HepG2 (cell line): ENCODE results near the gene SLC9A8. TPM values are rescaled to one million over a fixed set of nuclear protein-coding genes. Genes with fewer than 3 reads are reported as not detected.

ENCODE experiments used
- ATF1 ChIP-seq: IDR thresholded peaks from 2 replicates; pipeline ENCODE4 v1.6.1; 2016; ENCODE audit warnings: mild to moderate bottlenecking, control low read depth
- ATF6 ChIP-seq: sonication (generic); formaldehyde crosslinking; conservative IDR thresholded peaks from 2 replicates; pipeline ENCODE4 v1.4.0; 2020; ENCODE audit warnings: missing genetic modification reagents
- FOXJ3 ChIP-seq: sonication (generic); formaldehyde crosslinking; IDR thresholded peaks from 2 replicates; pipeline ENCODE4 v1.4.0; 2020; ENCODE audit warnings: missing genetic modification reagents, mild to moderate bottlenecking, borderline replicate concordance
- GABPB1 ChIP-seq: IDR thresholded peaks from 2 replicates; pipeline ENCODE4 v1.6.1; 2016; ENCODE audit warnings: mild to moderate bottlenecking, missing genetic modification reagents, moderate library complexity, missing compliant biosample characterization
- PAXIP1 ChIP-seq: sonication (generic); formaldehyde crosslinking; conservative IDR thresholded peaks from 2 replicates; pipeline ENCODE4 v1.4.0; 2020; ENCODE audit warnings: mild to moderate bottlenecking, missing genetic modification reagents, moderate library complexity
- RFXAP ChIP-seq: sonication (generic); formaldehyde crosslinking; IDR thresholded peaks from 2 replicates; pipeline ENCODE4 v1.4.0; 2020; ENCODE audit warnings: missing genetic modification reagents, borderline replicate concordance
- SP2 ChIP-seq: sonication (generic); formaldehyde crosslinking; IDR thresholded peaks from 2 replicates; pipeline ENCODE4 v1.5.1; 2020; ENCODE audit warnings: mild to moderate bottlenecking, missing genetic modification reagents
- ZNF235 ChIP-seq: sonication (generic); formaldehyde crosslinking; IDR thresholded peaks from 2 replicates; pipeline ENCODE4 v1.8.1; 2023; ENCODE audit warnings: mild to moderate bottlenecking, missing genetic modification reagents, borderline replicate concordance
- ZNF572 ChIP-seq: sonication (generic); formaldehyde crosslinking; IDR thresholded peaks from 2 replicates; pipeline ENCODE4 v1.5.1; 2020; ENCODE audit warnings: mild to moderate bottlenecking, missing genetic modification reagents
- ZNF674 ChIP-seq: sonication (generic); formaldehyde crosslinking; IDR thresholded peaks from 2 replicates; pipeline ENCODE4 v1.5.0; 2020; ENCODE audit warnings: low read depth, mild to moderate bottlenecking, missing genetic modification reagents
- ZNF678 ChIP-seq: sonication (generic); formaldehyde crosslinking; IDR thresholded peaks from 2 replicates; pipeline ENCODE4 v1.4.0; 2020; ENCODE audit warnings: mild to moderate bottlenecking, missing genetic modification reagents
- ZNF772 ChIP-seq: sonication (generic); formaldehyde crosslinking; IDR thresholded peaks from 2 replicates; pipeline ENCODE4 v1.5.0; 2020; ENCODE audit warnings: mild to moderate bottlenecking, missing genetic modification reagents
- ZNF775 ChIP-seq: sonication (generic); formaldehyde crosslinking; IDR thresholded peaks from 2 replicates; pipeline ENCODE4 v1.4.0; 2020; ENCODE audit warnings: missing genetic modification reagents, mild to moderate bottlenecking, moderate library complexity, borderline replicate concordance
- ZSCAN21 ChIP-seq: sonication (generic); formaldehyde crosslinking; IDR thresholded peaks from 2 replicates; pipeline ENCODE4 v1.8.0; 2022; ENCODE audit warnings: mild to moderate bottlenecking, missing genetic modification reagents, moderate library complexity, borderline replicate concordance
- ZSCAN29 ChIP-seq: sonication (generic); formaldehyde crosslinking; conservative IDR thresholded peaks from 2 replicates; pipeline ENCODE4 v1.4.0; 2020; ENCODE audit warnings: mild to moderate bottlenecking, missing genetic modification reagents
- polyA plus RNA-seq, 8 experiments: library from polyadenylated mRNA; depleted of rRNA in 3 of 8; stranded (reverse) in 7 of 8; unstranded in 1 of 8; fragments of >200 nt; fragmentation: Illumina TruSeq in 4 of 8; extraction: Trizol in 4 of 8; gene quantifications; 2 replicates each; pipeline versions ENCODE4 v1.2.1 to v1.2.3, GENCODE V29; 2011 to 2016; ENCODE audit warnings: low read depth in 4 of 8, missing spikeins in 1 of 8, mixed read lengths in 1 of 8; ENCODE audit not compliant: insufficient read depth in 1 of 8
- total RNA-seq, 5 experiments: library from RNA; depleted of rRNA; stranded (reverse); fragments of >200 nt; fragmentation: Illumina TruSeq; extraction: Trizol; gene quantifications; 2 replicates each; pipeline ENCODE4 v1.2.3, GENCODE V29; 2016; ENCODE audit warnings: low read depth in 1 of 5
- TF ChIP-seq, protein P1 (sequence below): sonication (generic); formaldehyde crosslinking; IDR thresholded peaks from 2 replicates; pipeline ENCODE4 v1.4.0; 2020; ENCODE audit warnings: mild to moderate bottlenecking, missing genetic modification reagents
- TF ChIP-seq, protein P2 (sequence below): sonication (generic); formaldehyde crosslinking; IDR thresholded peaks from 2 replicates; pipeline ENCODE4 v1.8.1; 2023; ENCODE audit warnings: mild to moderate bottlenecking, moderate library complexity, missing genetic modification reagents
- TF ChIP-seq, protein P3 (sequence below): sonication (generic); formaldehyde crosslinking; IDR thresholded peaks from 2 replicates; pipeline ENCODE4 v1.4.0; 2020; ENCODE audit warnings: missing genetic modification reagents
- TF ChIP-seq, protein P4 (sequence below): sonication (generic); formaldehyde crosslinking; IDR thresholded peaks from 2 replicates; pipeline ENCODE4 v1.5.0; 2020; ENCODE audit warnings: mild to moderate bottlenecking, missing genetic modification reagents, borderline replicate concordance

Gene SLC9A8
- total and polyA plus RNA-seq, 2 of the 13 experiments (the other 11 are each of a cell fraction or from before 2014, with no cell fraction given): 4.1 to 7.4 TPM

DNA sequence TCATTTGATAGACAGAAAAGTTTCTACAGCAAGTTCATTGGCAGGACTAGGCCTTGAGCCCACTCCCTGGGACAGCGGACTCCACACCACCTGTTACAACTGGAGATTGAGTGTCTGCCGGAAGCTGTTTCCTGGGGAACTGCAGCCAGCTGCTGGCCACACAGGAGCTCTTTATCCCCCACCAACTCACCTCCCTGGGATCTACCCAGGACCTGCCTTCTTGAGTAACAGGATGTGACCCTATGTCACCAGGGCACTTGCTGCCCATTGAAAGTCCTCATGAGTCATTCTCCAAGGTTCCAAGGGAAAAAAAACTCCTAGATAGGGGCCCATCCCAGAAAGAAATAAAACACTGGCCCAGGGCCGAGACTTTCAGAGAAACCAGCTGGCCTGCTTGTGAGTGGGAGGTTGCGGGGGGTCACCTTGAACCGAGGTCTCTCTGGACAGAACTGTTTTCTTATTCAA lies 37.4 kb upstream of the SLC9A8 start (continued):
- peak; percentile 73 for TF ChIP-seq PAXIP1 (CRISPR knock-in tag)
- peak; percentile 24; the same call in 1 of the 2 replicates for TF ChIP-seq ATF1 (CRISPR knock-in tag)
- TF ChIP-seq GABPB1 (CRISPR knock-in tag): peak; percentile 76
- TF ChIP-seq RFXAP (CRISPR knock-in tag): no peak
- TF ChIP-seq, protein P1, sequence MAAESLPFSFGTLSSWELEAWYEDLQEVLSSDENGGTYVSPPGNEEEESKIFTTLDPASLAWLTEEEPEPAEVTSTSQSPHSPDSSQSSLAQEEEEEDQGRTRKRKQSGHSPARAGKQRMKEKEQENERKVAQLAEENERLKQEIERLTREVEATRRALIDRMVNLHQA: no peak
- TF ChIP-seq ZNF772 (CRISPR knock-in tag): peak; percentile 64; the same call in 1 of the 2 replicates
- TF ChIP-seq SP2: no peak
- TF ChIP-seq FOXJ3 (CRISPR knock-in tag): no peak
- TF ChIP-seq, protein P2, sequence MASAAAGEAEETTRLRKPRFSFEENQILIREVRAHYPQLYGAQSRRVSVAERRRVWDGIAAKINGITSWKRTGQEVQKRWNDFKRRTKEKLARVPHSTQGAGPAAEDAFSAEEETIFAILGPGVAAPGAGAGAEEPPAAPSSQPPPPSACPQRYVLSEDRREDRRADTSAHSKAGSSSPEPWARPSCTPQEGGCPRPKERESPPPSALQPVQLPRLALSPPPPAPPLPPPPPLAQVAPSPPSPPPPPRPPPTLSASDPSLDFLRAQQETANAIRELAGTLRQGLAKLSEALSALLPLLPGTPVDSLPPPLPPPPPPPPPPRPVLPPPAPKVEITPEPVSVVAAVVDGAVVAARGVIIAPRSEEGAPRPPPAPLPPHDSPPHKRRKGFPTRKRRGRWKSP (CRISPR knock-in tag): no peak; the same call in 1 of the 2 replicates
- TF ChIP-seq, protein P3, sequence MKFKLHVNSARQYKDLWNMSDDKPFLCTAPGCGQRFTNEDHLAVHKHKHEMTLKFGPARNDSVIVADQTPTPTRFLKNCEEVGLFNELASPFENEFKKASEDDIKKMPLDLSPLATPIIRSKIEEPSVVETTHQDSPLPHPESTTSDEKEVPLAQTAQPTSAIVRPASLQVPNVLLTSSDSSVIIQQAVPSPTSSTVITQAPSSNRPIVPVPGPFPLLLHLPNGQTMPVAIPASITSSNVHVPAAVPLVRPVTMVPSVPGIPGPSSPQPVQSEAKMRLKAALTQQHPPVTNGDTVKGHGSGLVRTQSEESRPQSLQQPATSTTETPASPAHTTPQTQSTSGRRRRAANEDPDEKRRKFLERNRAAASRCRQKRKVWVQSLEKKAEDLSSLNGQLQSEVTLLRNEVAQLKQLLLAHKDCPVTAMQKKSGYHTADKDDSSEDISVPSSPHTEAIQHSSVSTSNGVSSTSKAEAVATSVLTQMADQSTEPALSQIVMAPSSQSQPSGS (CRISPR knock-in tag): no peak
- no peak for TF ChIP-seq ZNF572 (CRISPR knock-in tag)
- TF ChIP-seq, protein P4, sequence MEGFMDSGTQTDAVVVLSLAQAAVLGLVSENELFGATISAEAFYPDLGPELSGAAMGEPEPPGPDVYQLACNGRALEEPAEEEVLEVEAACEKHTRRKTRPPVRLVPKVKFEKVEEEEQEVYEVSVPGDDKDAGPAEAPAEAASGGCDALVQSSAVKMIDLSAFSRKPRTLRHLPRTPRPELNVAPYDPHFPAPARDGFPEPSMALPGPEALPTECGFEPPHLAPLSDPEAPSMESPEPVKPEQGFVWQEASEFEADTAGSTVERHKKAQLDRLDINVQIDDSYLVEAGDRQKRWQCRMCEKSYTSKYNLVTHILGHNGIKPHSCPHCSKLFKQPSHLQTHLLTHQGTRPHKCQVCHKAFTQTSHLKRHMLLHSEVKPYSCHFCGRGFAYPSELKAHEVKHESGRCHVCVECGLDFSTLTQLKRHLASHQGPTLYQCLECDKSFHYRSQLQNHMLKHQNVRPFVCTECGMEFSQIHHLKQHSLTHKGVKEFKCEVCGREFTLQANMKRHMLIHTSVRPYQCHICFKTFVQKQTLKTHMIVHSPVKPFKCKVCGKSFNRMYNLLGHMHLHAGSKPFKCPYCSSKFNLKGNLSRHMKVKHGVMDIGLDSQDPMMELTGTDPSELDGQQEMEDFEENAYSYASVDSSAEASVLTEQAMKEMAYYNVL (CRISPR knock-in tag): peak; percentile 85; the same call in 1 of the 2 replicates
- TF ChIP-seq ZNF674 (CRISPR knock-in tag): no peak
- TF ChIP-seq ZNF678: no peak
- TF ChIP-seq ATF6: no peak
- TF ChIP-seq ZNF775: no peak
- no peak for TF ChIP-seq ZSCAN21 (CRISPR knock-in tag)
- TF ChIP-seq ZSCAN29 (CRISPR knock-in tag): 0 out of 2 replicates have a peak, but pooled peaks have one; percentile 26
- TF ChIP-seq ZNF235: no peak
